ENCODE measurements around the gene UBE2D2. TPM values are rescaled to one million over a fixed set of nuclear protein-coding genes. Genes with fewer than 3 reads are reported as not detected.

UBE2D2 gene
- total RNA-seq, 2 experiments from 2014 or later: 145 to 239 TPM

- Histone ChIP-seq H3K4me3 (ENCODE audit: low read depth, low read length, poor library complexity, severe bottlenecking) (peak within 1 kb of the TSS; percentile 94), H4K20me1 (ENCODE audit: insufficient read depth, low read length) (peaks cover 17% of the 10 kb centered on the region; the same call in 1 of the 2 replicates), H3K4me1 (ENCODE audit: insufficient read depth, low read length, poor library complexity, severe bottlenecking) (peaks cover 52% of the 10 kb centered on the region), H3K4me2 (ENCODE audit: low read length) (peak within 1 kb of the TSS; percentile 98), H2AFZ (ENCODE audit: low read length) (no peak within 1 kb of the TSS), H3K27ac (ENCODE audit: low read depth, low read length, poor library complexity, severe bottlenecking) (peak within 1 kb of the TSS; percentile 89), H3K9me3 (ENCODE audit: low read length) (no peaks in the 10 kb centered on the region), H3K79me2 (ENCODE audit: insufficient read depth, low read depth, low read length) (peaks cover 48% of the 10 kb centered on the region), H3K36me3 (ENCODE audit: insufficient read depth, low read length) (no peaks in the 10 kb centered on the region), H3K9me2 (ENCODE audit: insufficient read depth, low read length) (no peaks in the 10 kb centered on the region)
- no TSS peak for BruUV-seq (replicated peaks)
- intact Hi-C loops (cut with micrococcal nuclease; ENCODE audit: unreplicated experiment): loop anchor here (1.0 kb wide), 3 partner anchors 11 to 42 kb away; no protein-coding TSS in a partner anchor
- POLR2A ChIA-PET: interaction anchor here (0.6 to 8.9 kb wide), 11 partner anchors 10 to 242 kb away, joined by 3 to 73 read pairs (median 4); no protein-coding TSS in a partner anchor
- DNase-seq (ENCODE audit: low spot score): peak; percentile 89
- CTCF ChIA-PET (ENCODE audit: unreplicated experiment): interaction anchor here (0.6 to 1.2 kb wide), 6 partner anchors 9 to 119 kb away, joined by 3 to 9 read pairs (median 4); no protein-coding TSS in a partner anchor
- TF ChIP-seq, protein P1, sequence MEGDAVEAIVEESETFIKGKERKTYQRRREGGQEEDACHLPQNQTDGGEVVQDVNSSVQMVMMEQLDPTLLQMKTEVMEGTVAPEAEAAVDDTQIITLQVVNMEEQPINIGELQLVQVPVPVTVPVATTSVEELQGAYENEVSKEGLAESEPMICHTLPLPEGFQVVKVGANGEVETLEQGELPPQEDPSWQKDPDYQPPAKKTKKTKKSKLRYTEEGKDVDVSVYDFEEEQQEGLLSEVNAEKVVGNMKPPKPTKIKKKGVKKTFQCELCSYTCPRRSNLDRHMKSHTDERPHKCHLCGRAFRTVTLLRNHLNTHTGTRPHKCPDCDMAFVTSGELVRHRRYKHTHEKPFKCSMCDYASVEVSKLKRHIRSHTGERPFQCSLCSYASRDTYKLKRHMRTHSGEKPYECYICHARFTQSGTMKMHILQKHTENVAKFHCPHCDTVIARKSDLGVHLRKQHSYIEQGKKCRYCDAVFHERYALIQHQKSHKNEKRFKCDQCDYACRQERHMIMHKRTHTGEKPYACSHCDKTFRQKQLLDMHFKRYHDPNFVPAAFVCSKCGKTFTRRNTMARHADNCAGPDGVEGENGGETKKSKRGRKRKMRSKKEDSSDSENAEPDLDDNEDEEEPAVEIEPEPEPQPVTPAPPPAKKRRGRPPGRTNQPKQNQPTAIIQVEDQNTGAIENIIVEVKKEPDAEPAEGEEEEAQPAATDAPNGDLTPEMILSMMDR (conservative IDR thresholded peaks at IDR 0.05; ENCODE audit: low read length): no peak
- no peak for TF ChIP-seq EZH2phosphoT487 (IDR thresholded peaks at IDR 0.05; ENCODE audit: borderline replicate concordance, low read depth, low read length)
These were observed 87.3 kb downstream of the UBE2D2 start, which contains the start of gene CXXC5 for GRCh38 chr5:139648205-139649081. CXXC5 (plus strand) TSS chr5:139648349; CDS start chr5:139680524, 32,175 bp downstream.

DNA sequence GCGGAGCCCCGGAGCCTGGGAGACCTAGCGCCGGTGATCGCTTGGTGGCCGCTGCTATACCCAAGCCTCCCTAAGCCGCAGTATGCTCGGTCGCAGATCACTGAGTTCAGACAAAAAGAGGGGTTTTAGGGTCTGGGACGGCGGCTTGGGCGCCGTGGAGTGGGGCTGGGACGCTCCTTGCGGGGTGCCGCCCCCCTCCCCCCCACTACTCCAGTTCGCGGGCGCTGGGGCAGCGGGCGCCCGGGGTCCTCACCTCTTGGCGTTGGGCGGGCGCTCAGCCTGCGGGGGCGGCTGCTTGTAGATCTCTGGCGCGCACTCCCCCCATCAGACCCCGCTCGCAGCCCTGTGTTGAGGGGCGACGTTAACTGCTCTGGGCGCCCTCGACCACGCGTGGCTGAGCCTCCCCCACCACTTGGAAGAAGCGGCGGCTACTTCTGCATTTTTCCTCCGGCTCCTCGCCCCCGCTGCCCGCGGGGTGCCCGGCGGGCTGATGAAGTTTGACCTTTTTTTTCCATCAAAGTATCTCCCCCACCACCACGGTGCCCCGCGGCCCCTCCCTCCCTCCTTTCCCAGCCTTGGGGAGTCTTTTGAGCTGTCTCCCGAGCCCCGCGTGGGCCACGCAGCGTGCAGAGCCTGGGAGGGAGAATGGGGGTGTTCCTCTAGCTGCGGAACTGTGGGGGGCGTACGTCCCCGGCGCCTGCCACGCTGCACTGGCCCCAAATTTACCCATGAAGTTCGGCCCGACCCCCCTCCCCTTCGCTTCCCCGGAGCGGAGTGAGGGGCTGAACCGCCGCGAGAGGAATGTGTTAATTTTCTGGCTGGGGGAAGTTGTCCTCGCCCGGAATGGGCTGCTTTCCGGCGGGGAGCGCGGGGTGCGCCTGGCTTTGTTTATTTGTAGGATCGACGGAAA is 88.2 kb downstream of the UBE2D2 start:
- Histone ChIP-seq H3K4me3 (ENCODE audit: low read depth, low read length, poor library complexity, severe bottlenecking) (peak overlapping the region; percentile 94), H3K9me2 (ENCODE audit: insufficient read depth, low read length) (no peaks in the 10 kb centered on the region), H3K9me3 (ENCODE audit: low read length) (no peaks in the 10 kb centered on the region), H3K27ac (ENCODE audit: low read depth, low read length, poor library complexity, severe bottlenecking) (peak overlapping the region; percentile 89), H3K4me1 (ENCODE audit: insufficient read depth, low read length, poor library complexity, severe bottlenecking) (peaks cover 61% of the 10 kb centered on the region), H2AFZ (ENCODE audit: low read length) (no peak overlapping the region), H3K4me2 (ENCODE audit: low read length) (peak overlapping the region; percentile 98), H4K20me1 (ENCODE audit: insufficient read depth, low read length) (peaks cover 19% of the 10 kb centered on the region; the same call in 1 of the 2 replicates), H3K79me2 (ENCODE audit: insufficient read depth, low read depth, low read length) (peaks cover 57% of the 10 kb centered on the region), H3K36me3 (ENCODE audit: insufficient read depth, low read length) (no peaks in the 10 kb centered on the region)
- intact Hi-C loops (cut with micrococcal nuclease; ENCODE audit: unreplicated experiment): no loop called here
- TF ChIP-seq, protein P1 (conservative IDR thresholded peaks at IDR 0.05; ENCODE audit: low read length): peak; percentile 52
- no peak for TF ChIP-seq EZH2phosphoT487 (IDR thresholded peaks at IDR 0.05; ENCODE audit: borderline replicate concordance, low read depth, low read length)
- ChIA-PET CTCF (ENCODE audit: unreplicated experiment) (interaction anchor here (0.6 to 3.1 kb wide), 3 partner anchors 11 to 15 kb away, joined by 3 to 20 read pairs (median 5); no protein-coding TSS in a partner anchor), POLR2A (interaction anchor here (0.7 to 8.9 kb wide), 5 partner anchors 9 to 25 kb away, joined by 3 to 73 read pairs (median 4); no protein-coding TSS in a partner anchor)
- no TSS peak for BruUV-seq (replicated peaks)
- DNase-seq (ENCODE audit: low spot score): peak; percentile 61
